HEK293 (cell line): ENCODE measurements around the gene VAMP8.
A peak's percentile ranks its signal among the peaks of the same experiment; 100 is the strongest.

ENCODE experiments used
- CTCF ChIA-PET: fragments of 350-600 bp; formaldehyde crosslinking; extraction: SDS; loops from one replicate; lab custom pipeline; 2021; ENCODE audit warnings: antibody characterized with exemption; lab: Yijun Ruan, JAX
- POLR2A ChIA-PET: fragments of 300-600 bp; formaldehyde crosslinking; extraction: SDS; loops from one replicate; lab custom pipeline; 2020; ENCODE audit warnings: antibody characterized with exemption, inconsistent platforms; lab: Yijun Ruan, JAX
- H3K27ac ChIP-seq: fragments of 200-500 bp; sonication (Bioruptor generic); 2 replicates; pipeline ENCODE4 v1.5.1; 2014; ENCODE audit warnings: low read depth, low read length, control low read depth, inconsistent platforms; ENCODE audit errors: extremely low read depth
- H3K36me3 ChIP-seq, 2 experiments: fragments of 200-500 bp in 1 of 2; sonication (Bioruptor generic) in 1 of 2; 1 replicate in 1 of 2; 2 replicates in 1 of 2; pipeline ENCODE4 v1.5.1; 2014 to 2017; ENCODE audit warnings: inconsistent platforms in 2 of 2, low read length in 2 of 2; ENCODE audit not compliant: control insufficient read depth in 2 of 2, insufficient read depth in 1 of 2
- H3K4me1 ChIP-seq: fragments of 200-500 bp; sonication (Bioruptor generic); 2 replicates; pipeline ENCODE4 v1.5.1; 2014; ENCODE audit warnings: mild to moderate bottlenecking, low read length, inconsistent platforms; ENCODE audit not compliant: control insufficient read depth, insufficient read depth
- H3K4me3 ChIP-seq: 2 replicates; pipeline ENCODE4 v1.5.1; 2011; ENCODE audit warnings: low read depth, mild to moderate bottlenecking, control low read depth, low read length, moderate library complexity
- H3K9me3 ChIP-seq: fragments of 200-500 bp; sonication (Bioruptor generic); 2 replicates; pipeline ENCODE4 v1.5.1; 2014; ENCODE audit warnings: low read depth, low read length, inconsistent platforms; ENCODE audit not compliant: control insufficient read depth, insufficient read depth
- BCL11A ChIP-seq: fragments of 450-650 bp; formaldehyde crosslinking; IDR thresholded peaks from 2 replicates; pipeline ENCODE4 v1.5.1; 2016; ENCODE audit warnings: low read depth, missing biosample characterization, missing genetic modification characterization
- GLI2 ChIP-seq: fragments of 450-650 bp; formaldehyde crosslinking; IDR thresholded peaks from 2 replicates; pipeline ENCODE4; 2017; ENCODE audit warnings: missing biosample characterization, missing genetic modification characterization, low read depth, borderline replicate concordance
- KLF10 ChIP-seq: fragments of 450-650 bp; IDR thresholded peaks from 2 replicates; pipeline ENCODE4 v1.5.1; 2018; ENCODE audit warnings: missing biosample characterization, mild to moderate bottlenecking, missing genetic modification characterization
- KLF8 ChIP-seq: fragments of 450-650 bp; formaldehyde crosslinking; IDR thresholded peaks from 2 replicates; pipeline ENCODE4 v1.5.1; 2016; ENCODE audit warnings: missing biosample characterization, missing genetic modification characterization
- PRDM1 ChIP-seq: fragments of 450-650 bp; formaldehyde crosslinking; IDR thresholded peaks from 2 replicates; pipeline ENCODE4; 2016; ENCODE audit warnings: missing biosample characterization, missing genetic modification characterization
- SP2 ChIP-seq: fragments of 450-650 bp; formaldehyde crosslinking; IDR thresholded peaks from 2 replicates; pipeline ENCODE4 v1.5.1; 2016; ENCODE audit warnings: missing biosample characterization, missing genetic modification characterization
- TRIM28 ChIP-seq: IDR thresholded peaks from 2 replicates; pipeline ENCODE4 v1.6.1; 2011; ENCODE audit warnings: low read length, control low read depth, borderline replicate concordance
- WT1 ChIP-seq: fragments of 450-650 bp; formaldehyde crosslinking; IDR thresholded peaks from 2 replicates; pipeline ENCODE4 v1.5.1; 2016; ENCODE audit warnings: missing biosample characterization, missing genetic modification characterization
- ZBTB49 ChIP-seq: fragments of 450-650 bp; formaldehyde crosslinking; IDR thresholded peaks from 2 replicates; pipeline ENCODE4 v1.5.1; 2016; ENCODE audit warnings: missing biosample characterization, missing genetic modification characterization, low read depth
- ZBTB6 ChIP-seq: fragments of 450-650 bp; formaldehyde crosslinking; IDR thresholded peaks from 2 replicates; pipeline ENCODE4 v1.5.1; 2017; ENCODE audit warnings: missing biosample characterization, missing genetic modification characterization
- ZBTB7A ChIP-seq: fragments of 450-650 bp; formaldehyde crosslinking; IDR thresholded peaks from 2 replicates; pipeline ENCODE4 v1.5.1; 2016; ENCODE audit warnings: low read depth, missing biosample characterization, missing genetic modification characterization
- ZEB2 ChIP-seq: fragments of 450-650 bp; formaldehyde crosslinking; IDR thresholded peaks from 2 replicates; pipeline ENCODE4 v1.5.1; 2016; ENCODE audit warnings: missing biosample characterization, missing genetic modification characterization
- ZIC2 ChIP-seq: fragments of 450-650 bp; formaldehyde crosslinking; IDR thresholded peaks from 2 replicates; pipeline ENCODE4 v1.5.1; 2016; ENCODE audit warnings: missing biosample characterization, missing genetic modification characterization
- ZNF133 ChIP-seq: fragments of 450-650 bp; formaldehyde crosslinking; IDR thresholded peaks from 2 replicates; pipeline ENCODE4 v1.5.1; 2016; ENCODE audit warnings: missing biosample characterization, missing genetic modification characterization
- ZNF146 ChIP-seq: fragments of 450-650 bp; formaldehyde crosslinking; IDR thresholded peaks from 2 replicates; pipeline ENCODE4 v1.5.1; 2016; ENCODE audit warnings: missing biosample characterization, missing genetic modification characterization
- ZNF169 ChIP-seq: fragments of 450-650 bp; formaldehyde crosslinking; IDR thresholded peaks from 2 replicates; pipeline ENCODE4 v1.5.1; 2016; ENCODE audit warnings: missing biosample characterization, missing genetic modification characterization
- ZNF248 ChIP-seq: fragments of 450-650 bp; formaldehyde crosslinking; IDR thresholded peaks from 2 replicates; pipeline ENCODE4 v1.5.1; 2017; ENCODE audit warnings: missing biosample characterization, missing genetic modification characterization
- ZNF302 ChIP-seq: fragments of 450-650 bp; formaldehyde crosslinking; IDR thresholded peaks from 2 replicates; pipeline ENCODE4 v1.5.1; 2016; ENCODE audit warnings: missing biosample characterization, missing genetic modification characterization, low read depth
- ZNF311 ChIP-seq: fragments of 450-650 bp; formaldehyde crosslinking; IDR thresholded peaks from 2 replicates; pipeline ENCODE4 v1.5.1; 2017; ENCODE audit warnings: missing biosample characterization, missing genetic modification characterization, borderline replicate concordance
- ZNF341 ChIP-seq: fragments of 450-650 bp; formaldehyde crosslinking; IDR thresholded peaks from 2 replicates; pipeline ENCODE4; 2016; ENCODE audit warnings: low read depth, missing biosample characterization, missing genetic modification characterization
- ZNF394 ChIP-seq: fragments of 450-650 bp; formaldehyde crosslinking; IDR thresholded peaks from 2 replicates; pipeline ENCODE4 v1.5.1; 2016; ENCODE audit warnings: missing biosample characterization, missing genetic modification characterization, mild to moderate bottlenecking, moderate library complexity, borderline replicate concordance
- ZNF529 ChIP-seq: fragments of 450-650 bp; formaldehyde crosslinking; IDR thresholded peaks from 2 replicates; pipeline ENCODE4 v1.5.1; 2017; ENCODE audit warnings: missing genetic modification characterization, missing biosample characterization; ENCODE audit not compliant: insufficient replicate concordance
- ZNF544 ChIP-seq: fragments of 450-650 bp; formaldehyde crosslinking; IDR thresholded peaks from 2 replicates; pipeline ENCODE4 v1.5.0; 2017; ENCODE audit warnings: missing biosample characterization, missing genetic modification characterization
- ZNF558 ChIP-seq: fragments of 450-650 bp; formaldehyde crosslinking; IDR thresholded peaks from 2 replicates; pipeline ENCODE4 v1.5.1; 2016; ENCODE audit warnings: missing biosample characterization, missing genetic modification characterization
- ZNF560 ChIP-seq: fragments of 450-650 bp; formaldehyde crosslinking; IDR thresholded peaks from 2 replicates; pipeline ENCODE4 v1.5.1; 2017; ENCODE audit warnings: missing biosample characterization, missing genetic modification characterization, borderline replicate concordance
- ZNF585B ChIP-seq: fragments of 450-650 bp; formaldehyde crosslinking; IDR thresholded peaks from 2 replicates; pipeline ENCODE4 v1.5.1; 2016; ENCODE audit warnings: missing biosample characterization, missing genetic modification characterization
- ZNF596 ChIP-seq: fragments of 450-650 bp; IDR thresholded peaks from 2 replicates; pipeline ENCODE4 v1.5.0; 2018; ENCODE audit warnings: missing biosample characterization, mild to moderate bottlenecking, missing genetic modification characterization, moderate library complexity
- ZNF660 ChIP-seq: fragments of 450-650 bp; IDR thresholded peaks from 2 replicates; pipeline ENCODE4 v1.5.1; 2018; ENCODE audit warnings: missing biosample characterization, mild to moderate bottlenecking, missing genetic modification characterization
- ZNF664 ChIP-seq: fragments of 450-650 bp; formaldehyde crosslinking; IDR thresholded peaks from 2 replicates; pipeline ENCODE4 v1.5.1; 2016; ENCODE audit warnings: missing biosample characterization, missing genetic modification characterization
- ZNF677 ChIP-seq: fragments of 450-650 bp; IDR thresholded peaks from 2 replicates; pipeline ENCODE4 v1.5.0; 2018; ENCODE audit warnings: missing biosample characterization, mild to moderate bottlenecking, missing genetic modification characterization, moderate library complexity
- ZNF701 ChIP-seq: fragments of 450-650 bp; formaldehyde crosslinking; IDR thresholded peaks from 2 replicates; pipeline ENCODE4 v1.5.1; 2016; ENCODE audit warnings: missing biosample characterization, missing genetic modification characterization
- ZNF776 ChIP-seq: fragments of 450-650 bp; formaldehyde crosslinking; IDR thresholded peaks from 2 replicates; pipeline ENCODE4 v1.5.0; 2017; ENCODE audit warnings: missing biosample characterization, missing genetic modification characterization, borderline replicate concordance
- ZNF830 ChIP-seq: fragments of 450-650 bp; IDR thresholded peaks from 2 replicates; pipeline ENCODE4 v1.5.0; 2018; ENCODE audit warnings: missing biosample characterization, missing genetic modification characterization, low read depth, mild to moderate bottlenecking, moderate library complexity
- ZNF837 ChIP-seq: fragments of 450-650 bp; formaldehyde crosslinking; IDR thresholded peaks from 2 replicates; pipeline ENCODE4 v1.5.1; 2016; ENCODE audit warnings: missing biosample characterization, missing genetic modification characterization
- ZNF843 ChIP-seq: fragments of 450-650 bp; formaldehyde crosslinking; IDR thresholded peaks from 2 replicates; pipeline ENCODE4 v1.5.1; 2016; ENCODE audit warnings: missing biosample characterization, missing genetic modification characterization

Gene VAMP8

GRCh38 chr2:85577386-85578242 is at the start of gene VAMP8:
VAMP8 (plus strand) TSS chr2:85577586; CDS start chr2:85577647, 61 bp downstream.
- Histone ChIP-seq H3K4me3 (peak within 1 kb of the TSS; percentile 55), H3K36me3 (peaks cover 0 to 13% of the 10 kb centered on the region in 2 experiments; a peak in 2 of 3 replicates), H3K9me3 (no peaks in the 10 kb centered on the region), H3K27ac (peak within 1 kb of the TSS; percentile 56), H3K4me1 (peaks cover 14% of the 10 kb centered on the region)
- CTCF ChIA-PET, result interaction anchor here (0.6 to 1.3 kb wide), 5 partner anchors 14 to 159 kb away, joined by 3 to 4 read pairs (median 3); partner anchors contain the start of genes RNF181 and SH2D6
- POLR2A ChIA-PET, result interaction anchor here (0.6 to 3.8 kb wide), 16 partner anchors 8 to 223 kb away, joined by 3 to 38 read pairs (median 6); partner anchors contain the start of genes C2orf68, ELMOD3, GGCX and RETSAT
- no peak for TF ChIP-seq ZNF560 (tag by site-specific recombination)
- TF ChIP-seq ZNF169 (tag by site-specific recombination), result no peak
- no peak for TF ChIP-seq ZNF311
- TF ChIP-seq ZNF529 (tag by site-specific recombination), result no peak
- no peak for TF ChIP-seq ZBTB7A (tag by site-specific recombination)
- no peak for TF ChIP-seq KLF10
- TF ChIP-seq ZNF394 (tag by site-specific recombination), result no peak
- TF ChIP-seq ZNF146 (tag by site-specific recombination), result no peak
- no peak for TF ChIP-seq ZNF664
- peak; percentile 14; the same call in 1 of the 2 replicates for TF ChIP-seq KLF8
- TF ChIP-seq ZNF677 (tag by site-specific recombination), result no peak
- TF ChIP-seq ZNF776 (tag by site-specific recombination), result no peak
- no peak for TF ChIP-seq ZNF558 (tag by site-specific recombination)
- no peak for TF ChIP-seq ZNF596 (tag by site-specific recombination)
- no peak for TF ChIP-seq ZNF133 (tag by site-specific recombination)
- peak; percentile 36 for TF ChIP-seq ZIC2 (tag by site-specific recombination)
- no peak for TF ChIP-seq GLI2 (tag by site-specific recombination)
- no peak for TF ChIP-seq ZNF837 (tag by site-specific recombination)
- TF ChIP-seq BCL11A (tag by site-specific recombination), result no peak
- no peak for TF ChIP-seq ZEB2
- peak; percentile 71 for TF ChIP-seq SP2 (tag by site-specific recombination)
- TF ChIP-seq ZNF341 (tag by site-specific recombination), result peak; percentile 53
- TF ChIP-seq PRDM1 (tag by site-specific recombination), result no peak
- no peak for TF ChIP-seq ZNF701 (tag by site-specific recombination)
- no peak for TF ChIP-seq ZNF843 (tag by site-specific recombination)
- no peak for TF ChIP-seq ZBTB6 (tag by site-specific recombination)
- no peak for TF ChIP-seq ZNF830 (tag by site-specific recombination)
- TF ChIP-seq ZNF302 (tag by site-specific recombination), result no peak
- no peak for TF ChIP-seq TRIM28
- no peak for TF ChIP-seq ZNF660
- no peak for TF ChIP-seq WT1
- no peak for TF ChIP-seq ZNF585B (tag by site-specific recombination)
- TF ChIP-seq ZNF248 (tag by site-specific recombination), result no peak
- TF ChIP-seq ZBTB49 (tag by site-specific recombination), result no peak
- no peak for TF ChIP-seq ZNF544
